GM18505 (cell line): ENCODE results near the gene PGP.

Experiments used
- ATAC-seq: cut with Tn5 transposase; IDR thresholded peaks from one replicate; pipeline ENCODE4 v1.9.1; 2021; ENCODE audit not compliant: unreplicated experiment
- POLR2A ChIP-seq: IDR thresholded peaks from 4 replicates; pipeline ENCODE4 v1.6.1; 2011; ENCODE audit warnings: borderline replicate concordance; ENCODE audit not compliant: insufficient read depth, insufficient read length; ENCODE audit errors: extremely low read depth

Gene PGP

DNA sequence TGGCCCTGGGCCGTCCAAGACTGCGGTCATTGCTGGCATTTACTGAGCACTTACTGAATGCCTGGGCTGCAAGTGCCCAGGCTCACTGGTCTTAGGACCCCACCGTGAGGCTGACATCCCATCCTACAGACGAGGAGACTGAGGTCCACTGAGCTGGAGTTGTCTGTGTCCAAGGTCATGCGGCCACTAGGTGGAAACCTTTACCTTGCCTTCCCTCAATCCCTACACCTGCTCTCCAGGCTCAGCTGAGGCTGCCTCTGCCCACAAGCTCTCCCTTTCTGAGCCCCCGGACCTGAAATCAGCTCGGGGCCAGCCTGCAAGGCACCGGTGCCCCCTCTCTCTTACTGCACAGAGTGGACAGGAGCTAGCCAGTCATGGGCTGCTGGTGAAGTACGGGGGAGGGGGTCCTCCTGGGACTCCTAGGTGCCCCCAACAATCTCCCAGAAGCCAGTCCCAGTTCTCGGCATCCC is 19.8 kb downstream of the PGP start:
- no peak for TF ChIP-seq POLR2A
- ATAC-seq, result no peak

DNA sequence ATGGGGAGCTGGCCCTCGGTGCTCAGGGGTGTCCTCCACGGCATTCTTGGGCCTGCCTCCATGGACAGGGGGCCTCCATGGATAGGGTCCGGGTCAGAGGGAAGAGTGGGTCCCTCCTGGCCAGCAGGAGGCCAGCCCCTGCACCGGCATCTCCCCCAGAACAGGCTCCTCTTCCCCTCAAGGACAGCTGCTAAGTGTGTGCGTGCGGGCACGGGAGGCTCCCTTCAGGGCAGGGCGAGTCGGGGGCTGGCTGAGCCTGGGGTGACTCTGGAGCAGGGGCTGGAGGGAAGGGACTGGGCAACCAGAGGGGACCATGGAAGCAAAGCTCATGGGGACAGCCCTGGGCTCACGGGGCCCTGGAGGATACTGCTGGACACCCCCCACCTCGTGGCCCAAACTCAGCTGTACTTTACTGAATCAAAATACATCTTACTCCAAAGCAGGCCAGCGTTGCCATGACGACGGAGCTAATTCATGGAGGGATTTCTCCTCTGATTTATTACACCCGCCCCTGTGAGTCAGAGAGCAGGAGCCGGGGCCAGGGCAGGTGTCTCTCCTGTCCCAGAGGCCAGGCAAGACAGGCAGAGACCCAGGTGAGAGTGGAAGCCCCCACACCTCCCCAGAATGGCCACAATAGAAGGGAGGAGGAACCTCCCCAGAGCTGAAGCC is 20.3 kb downstream of the PGP start:
- ATAC-seq, result no peak
- no peak for TF ChIP-seq POLR2A

DNA sequence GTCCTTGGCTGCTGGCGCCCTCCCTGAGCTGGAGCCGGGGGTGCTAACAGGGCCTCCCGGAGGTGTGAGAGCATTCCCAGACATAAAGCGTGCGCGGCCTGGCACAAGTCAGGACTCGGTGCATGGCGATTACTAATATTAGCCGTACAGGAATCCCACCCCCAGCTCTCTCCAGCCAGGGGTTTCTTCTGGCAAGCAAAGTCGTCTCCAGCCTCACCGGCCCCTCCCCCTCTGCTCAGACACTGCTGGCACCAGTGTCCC is 23.3 kb downstream of the PGP start:
- no peak for TF ChIP-seq POLR2A
- no peak for ATAC-seq

- ATAC-seq, result no peak
- TF ChIP-seq POLR2A, result no peak
Measured at GRCh38 chr16:2190659-2191445, 23.8 kb downstream of the PGP start.

GRCh38 chr16:2190002-2190658 is 24.5 kb downstream of the PGP start:
- no peak for ATAC-seq

GRCh38 chr16:2189252-2189893 is 25.3 kb downstream of the PGP start:
- no peak for ATAC-seq
- TF ChIP-seq POLR2A, result no peak

More at GRCh38 chr16:2190002-2190658, 24.5 kb downstream of the PGP start:
- TF ChIP-seq POLR2A, result no peak

GRCh38 chr16:2188395-2188794 is 26.2 kb downstream of the PGP start:
- no peak for ATAC-seq
- TF ChIP-seq POLR2A, result no peak

DNA sequence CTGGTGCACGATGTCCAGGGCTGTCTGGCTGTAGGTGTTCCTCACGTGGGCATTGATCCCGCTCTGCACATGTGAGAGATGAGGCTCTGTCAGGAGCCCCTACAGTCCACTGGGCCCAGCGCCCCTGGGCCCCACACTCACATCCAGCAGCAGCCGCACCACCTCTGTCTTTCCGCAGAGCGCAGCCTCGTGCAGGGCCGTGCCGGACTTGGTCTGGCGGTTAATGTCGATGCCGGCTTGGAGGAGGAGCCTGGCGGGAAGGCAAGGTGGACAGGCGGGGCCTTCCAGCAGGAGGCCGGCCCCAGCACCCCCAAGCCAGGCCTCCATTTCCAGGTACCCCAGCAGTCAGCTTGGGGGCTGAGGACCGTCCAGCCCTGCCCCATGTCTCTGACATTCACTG is 27.4 kb downstream of the PGP start:
- ATAC-seq, result no peak
- no peak for TF ChIP-seq POLR2A

- TF ChIP-seq POLR2A, result no peak
- no peak for ATAC-seq
Measured at GRCh38 chr16:2186505-2186904, 28.1 kb downstream of the PGP start.

- no peak for ATAC-seq
- no peak for TF ChIP-seq POLR2A
Measured at GRCh38 chr16:2186064-2186463, 28.6 kb downstream of the PGP start.

- no peak for TF ChIP-seq POLR2A
- no peak for ATAC-seq
Measured at GRCh38 chr16:2184962-2185361, 29.7 kb downstream of the PGP start.

DNA sequence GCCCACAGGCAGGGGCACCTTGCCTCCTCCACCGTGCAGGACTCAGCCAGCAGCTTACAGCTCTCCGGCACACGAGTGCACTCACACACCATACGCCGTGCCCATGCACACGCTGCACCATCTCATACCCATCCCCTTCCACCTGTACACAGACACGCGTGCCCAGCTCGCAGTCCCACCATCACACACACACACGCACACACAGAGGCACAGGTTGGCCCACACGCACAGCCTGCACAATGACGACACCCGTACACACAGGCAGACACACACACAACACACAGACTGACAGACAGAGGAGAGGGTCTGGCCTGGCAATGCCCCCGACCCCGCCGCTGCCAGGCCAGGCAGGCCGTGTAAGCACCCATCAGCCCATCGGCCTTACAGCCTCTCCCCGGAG is 30.3 kb downstream of the PGP start:
- no peak for ATAC-seq
- TF ChIP-seq POLR2A, result no peak

- no peak for TF ChIP-seq POLR2A
- no peak for ATAC-seq
Measured at GRCh38 chr16:2183671-2184070, 31.0 kb downstream of the PGP start.
